Esophagus muscularis mucosa (tissue), 4 donors: ENCODE data around the gene NPBWR2. TPM values are rescaled to one million over a fixed set of nuclear protein-coding genes. Genes with fewer than 3 reads are reported as not detected.
A peak's percentile ranks its signal among the peaks of the same experiment; 100 is the strongest.

Experiments used
- DNase-seq: peaks from one replicate; pipeline ENCODE4 v3.0.0-alpha.2; 2017; ENCODE audit errors: extremely low spot score
- H3K27ac ChIP-seq, 4 donors: fragments of 200-600 bp; sonication (generic); replicated peaks in 1 of 4; 1 replicate in 3 of 4; 2 replicates in 1 of 4; pipeline ENCODE4 v1.5.1; 2016 to 2019; ENCODE audit warnings: mild to moderate bottlenecking in 1 of 4
- H3K27me3 ChIP-seq, 4 donors: fragments of 200-600 bp; sonication (generic); one replicate each; pipeline versions ENCODE4 v1.5.1 to v1.6.0; 2016 to 2019
- H3K36me3 ChIP-seq, 4 donors: fragments of 200-600 bp; sonication (generic); one replicate each; pipeline ENCODE4 v1.5.1; 2016 to 2019
- H3K4me1 ChIP-seq, 4 donors: fragments of 200-600 bp; sonication (generic); one replicate each; pipeline ENCODE4 v1.5.1; 2016 to 2019
- H3K4me3 ChIP-seq, 4 donors: fragments of 200-600 bp; sonication (generic); 1 replicate in 2 of 4; 2 replicates in 2 of 4; pipeline ENCODE4 v1.5.1; 2016 to 2019; ENCODE audit warnings: mild to moderate bottlenecking in 4 of 4, moderate library complexity in 1 of 4
- H3K9me3 ChIP-seq, 4 donors: fragments of 200-600 bp; sonication (generic); 1 replicate in 3 of 4; 2 replicates in 1 of 4; pipeline ENCODE4 v1.5.1; 2016 to 2019
- EP300 ChIP-seq: sonication (generic); formaldehyde crosslinking; IDR thresholded peaks from one replicate; pipeline ENCODE4 v1.6.1; 2017; ENCODE audit warnings: antibody characterized with exemption
- POLR2A ChIP-seq: fragments of 450-650 bp; IDR thresholded peaks from one replicate; pipeline ENCODE4 v1.6.1; 2017; ENCODE audit warnings: antibody characterized with exemption, moderate library complexity, mild to moderate bottlenecking, low read depth
- POLR2AphosphoS5 ChIP-seq, 2 donors: sonication (generic); formaldehyde crosslinking; IDR thresholded peaks; one replicate each; pipeline ENCODE4 v1.6.1; 2017; ENCODE audit warnings: antibody characterized with exemption in 2 of 2
- WGBS: methylation state at CpG from one replicate; pipeline ENCODE4 v1.1.5; 2018; 5-methylcytosine and 5-hydroxymethylcytosine counted together
- intact Hi-C: fragments of 100-400 bp; cut with DNase I; formaldehyde crosslinking; loops from one replicate; pipeline ENCODE4 v1.15.1; 2023
- total RNA-seq, 4 donors: library from RNA; depleted of rRNA; stranded (reverse); fragments of >200 nt; gene quantifications; one replicate each; pipeline versions ENCODE4 v1.1.0 to v1.2.1, GENCODE V29; 2016
- TF ChIP-seq, protein P1 (sequence below), 3 experiments: fragments of 200-600 bp in 2 of 3; fragments of 450-650 bp in 1 of 3; sonication (generic) in 2 of 3; IDR thresholded peaks; one replicate each; pipeline ENCODE4 v1.5.1; 2017 to 2019; ENCODE audit warnings: antibody characterized with exemption in 3 of 3, mild to moderate bottlenecking in 2 of 3, moderate library complexity in 1 of 3

The NPBWR2 gene
- total RNA-seq, 4 donors from 2014 or later: not detected

DNA sequence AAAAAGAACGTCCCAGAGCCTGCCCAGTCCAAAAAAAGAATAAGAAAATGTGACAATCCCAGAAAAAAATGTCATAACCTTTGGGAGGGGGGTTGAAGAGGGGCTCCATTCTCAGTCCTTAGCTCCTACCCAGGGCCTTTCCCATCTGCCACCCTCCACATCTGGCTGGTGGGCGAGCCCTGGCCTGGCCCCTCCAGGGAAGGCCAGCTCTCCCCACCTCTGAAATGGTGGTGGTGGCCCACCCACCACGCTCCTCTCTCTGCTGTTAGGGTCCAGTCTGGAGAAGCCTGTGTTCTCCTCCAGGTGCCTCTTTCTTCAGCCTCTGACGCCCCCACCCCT, 28.5 kb downstream of the NPBWR2 start:
- Histone ChIP-seq H3K36me3 (peaks cover 0 to 12% (median 8%) of the 10 kb centered on the region in 4 donors), H3K4me3 (peak overlapping the region; percentile 67 to 86 (median 76)), H3K27ac (peak overlapping the region; percentile 58 to 80 (median 70)), H3K27me3 (peaks cover 0 to 19% (median 3%) of the 10 kb centered on the region in 4 donors), H3K9me3 (no peaks in the 10 kb centered on the region), H3K4me1 (peaks cover 33 to 51% (median 39%) of the 10 kb centered on the region in 4 donors)
- 11% methylated on average over 4 of the region's 4 CpGs for WGBS
- no peak for DNase-seq
- TF ChIP-seq, protein P1, sequence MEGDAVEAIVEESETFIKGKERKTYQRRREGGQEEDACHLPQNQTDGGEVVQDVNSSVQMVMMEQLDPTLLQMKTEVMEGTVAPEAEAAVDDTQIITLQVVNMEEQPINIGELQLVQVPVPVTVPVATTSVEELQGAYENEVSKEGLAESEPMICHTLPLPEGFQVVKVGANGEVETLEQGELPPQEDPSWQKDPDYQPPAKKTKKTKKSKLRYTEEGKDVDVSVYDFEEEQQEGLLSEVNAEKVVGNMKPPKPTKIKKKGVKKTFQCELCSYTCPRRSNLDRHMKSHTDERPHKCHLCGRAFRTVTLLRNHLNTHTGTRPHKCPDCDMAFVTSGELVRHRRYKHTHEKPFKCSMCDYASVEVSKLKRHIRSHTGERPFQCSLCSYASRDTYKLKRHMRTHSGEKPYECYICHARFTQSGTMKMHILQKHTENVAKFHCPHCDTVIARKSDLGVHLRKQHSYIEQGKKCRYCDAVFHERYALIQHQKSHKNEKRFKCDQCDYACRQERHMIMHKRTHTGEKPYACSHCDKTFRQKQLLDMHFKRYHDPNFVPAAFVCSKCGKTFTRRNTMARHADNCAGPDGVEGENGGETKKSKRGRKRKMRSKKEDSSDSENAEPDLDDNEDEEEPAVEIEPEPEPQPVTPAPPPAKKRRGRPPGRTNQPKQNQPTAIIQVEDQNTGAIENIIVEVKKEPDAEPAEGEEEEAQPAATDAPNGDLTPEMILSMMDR (IDR thresholded peaks at IDR 0.05): no peak
- TF ChIP-seq POLR2A (no peak), POLR2AphosphoS5 (IDR thresholded peaks at IDR 0.05) (no peak), EP300 (no peak)
- intact Hi-C loops: no loop called here

DNA sequence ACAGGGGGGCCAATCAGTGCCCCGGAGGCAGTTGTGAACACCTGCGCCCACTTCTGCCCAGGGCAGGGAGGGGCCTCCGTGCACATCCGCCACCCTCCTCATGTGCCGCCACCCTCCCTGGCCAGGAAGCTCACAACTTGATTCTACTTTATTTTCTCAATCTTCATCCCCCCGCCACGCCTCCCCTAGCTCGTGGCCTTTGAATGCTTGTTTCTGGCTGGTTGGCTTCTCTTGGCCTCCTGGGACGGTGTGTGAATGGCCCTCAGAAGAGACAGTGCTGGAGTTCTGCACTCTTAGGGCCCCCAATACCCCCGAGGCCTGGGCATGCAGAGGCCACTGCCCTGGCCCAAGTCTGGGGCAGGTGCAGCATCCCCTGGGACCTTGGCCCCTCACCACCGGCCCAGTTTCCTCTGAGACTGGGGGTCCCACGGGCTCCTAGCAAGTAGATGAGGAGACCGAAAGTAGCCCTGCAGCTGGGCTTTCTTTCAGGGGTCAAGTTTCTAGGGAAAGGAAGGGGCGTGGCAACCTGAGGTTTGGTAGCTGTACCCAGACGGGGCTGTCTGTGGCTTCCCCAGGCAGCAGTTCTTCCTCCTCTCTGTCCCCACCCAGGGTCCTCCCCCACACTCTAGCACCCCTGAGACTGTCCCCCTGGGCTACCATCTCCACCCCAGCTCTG, 29.4 kb downstream of the NPBWR2 start:
- WGBS: 52% methylated on average over 9 of the region's 15 CpGs
- no peak overlapping the region for H3K27ac ChIP-seq
- intact Hi-C loops: no loop called here
- H3K9me3 ChIP-seq: no peaks in the 10 kb centered on the region
- H3K36me3 ChIP-seq: peaks cover 0 to 19% (median 17%) of the 10 kb centered on the region in 4 donors
- peaks cover 0 to 10% (median 0%) of the 10 kb centered on the region in 4 donors for H3K27me3 ChIP-seq
- H3K4me1 ChIP-seq: peaks cover 27 to 43% (median 30%) of the 10 kb centered on the region in 4 donors
- DNase-seq: no peak
- peak overlapping the region; percentile 67 to 86 (median 76) for H3K4me3 ChIP-seq
- no peak for TF ChIP-seq POLR2A
- no peak for TF ChIP-seq POLR2AphosphoS5 (IDR thresholded peaks at IDR 0.05)
- TF ChIP-seq, protein P1 (IDR thresholded peaks at IDR 0.05): no peak
- TF ChIP-seq EP300: no peak

DNA sequence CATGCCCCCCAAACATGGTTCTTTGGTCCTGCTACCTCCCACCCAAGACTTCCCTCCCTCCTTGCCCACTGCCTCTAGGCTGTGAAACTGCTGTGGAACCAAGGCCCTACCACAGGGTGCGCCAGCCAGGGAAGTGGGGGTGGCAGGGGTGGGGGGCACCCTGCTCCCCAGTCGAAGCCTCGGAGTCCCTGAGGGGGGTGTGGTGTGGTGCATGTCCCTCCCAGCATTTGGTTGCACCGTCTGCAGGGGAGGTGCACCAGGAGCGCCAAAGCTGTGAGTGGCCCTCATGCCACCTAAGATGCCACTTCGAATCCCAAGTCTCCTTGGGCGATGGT, 29.9 kb downstream of the NPBWR2 start:
- Histone ChIP-seq H3K4me3 (peak overlapping the region; percentile 67 to 86 (median 76)), H3K9me3 (no peaks in the 10 kb centered on the region), H3K36me3 (peaks cover 5 to 24% (median 22%) of the 10 kb centered on the region in 4 donors), H3K27me3 (peaks cover 0 to 5% (median 0%) of the 10 kb centered on the region in 4 donors), H3K4me1 (peaks cover 26 to 39% (median 27%) of the 10 kb centered on the region in 4 donors), H3K27ac (no peak overlapping the region)
- whole genome bisulfite sequencing: no CpG with 5 or more reads among the region's 7 CpGs
- TF ChIP-seq, protein P1 (IDR thresholded peaks at IDR 0.05): no peak
- no peak for TF ChIP-seq POLR2AphosphoS5 (IDR thresholded peaks at IDR 0.05)
- TF ChIP-seq POLR2A: no peak
- no peak for TF ChIP-seq EP300
- intact Hi-C loops: no loop called here
- no peak for DNase-seq

DNA sequence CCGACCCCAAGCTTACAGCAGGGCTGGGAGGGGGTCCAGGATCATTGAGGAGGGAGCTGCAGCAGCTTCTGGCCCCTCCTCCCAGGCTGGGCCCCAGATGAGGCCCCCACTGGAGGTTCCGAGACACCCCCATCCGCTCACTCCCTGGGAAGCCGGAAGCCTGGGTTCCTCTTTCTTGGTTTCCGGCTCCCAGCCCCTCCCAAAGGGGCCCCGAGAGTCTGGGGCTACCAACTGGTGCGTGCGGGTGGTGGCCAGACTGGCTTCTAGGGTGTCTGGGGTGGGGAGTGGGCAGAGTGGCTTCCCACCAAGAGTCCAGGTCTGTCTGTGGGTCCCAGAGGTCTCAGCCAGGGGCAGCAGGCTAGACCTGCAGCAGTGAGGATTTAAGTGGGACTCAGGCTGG, 30.3 kb downstream of the NPBWR2 start:
- WGBS: no CpG with 5 or more reads among the region's 8 CpGs
- DNase-seq: no peak
- TF ChIP-seq POLR2AphosphoS5 (IDR thresholded peaks at IDR 0.05) (no peak), POLR2A (no peak), EP300 (no peak)
- TF ChIP-seq, protein P1 (IDR thresholded peaks at IDR 0.05): no peak
- Histone ChIP-seq H3K9me3 (no peaks in the 10 kb centered on the region), H3K36me3 (peaks cover 6 to 28% (median 26%) of the 10 kb centered on the region in 4 donors), H3K27me3 (peaks cover 0 to 1% (median 0%) of the 10 kb centered on the region in 4 donors), H3K27ac (no peak overlapping the region), H3K4me1 (peaks cover 26 to 35% (median 26%) of the 10 kb centered on the region in 4 donors), H3K4me3 (peak overlapping the region; percentile 67 to 86 (median 76))
- intact Hi-C loops: no loop called here
